Hematopoietic multipotent progenitor cell treated with erythropoietin and hydrocortisone succinate and interleukin-3 and kit ligand, for 8 days (in vitro differentiated cells): ENCODE data around the gene ID1.
A peak's percentile ranks its signal among the peaks of the same experiment; 100 is the strongest.
"Not testable (repeated sequence)": the region's sequence is repeated elsewhere in the genome, so short reads cannot be mapped to it uniquely, and the experiment has no call there.

Source experiments
- DNase-seq: peaks from one replicate; pipeline ENCODE4 v3.0.0-alpha.2; 2015

ID1 gene

DNA sequence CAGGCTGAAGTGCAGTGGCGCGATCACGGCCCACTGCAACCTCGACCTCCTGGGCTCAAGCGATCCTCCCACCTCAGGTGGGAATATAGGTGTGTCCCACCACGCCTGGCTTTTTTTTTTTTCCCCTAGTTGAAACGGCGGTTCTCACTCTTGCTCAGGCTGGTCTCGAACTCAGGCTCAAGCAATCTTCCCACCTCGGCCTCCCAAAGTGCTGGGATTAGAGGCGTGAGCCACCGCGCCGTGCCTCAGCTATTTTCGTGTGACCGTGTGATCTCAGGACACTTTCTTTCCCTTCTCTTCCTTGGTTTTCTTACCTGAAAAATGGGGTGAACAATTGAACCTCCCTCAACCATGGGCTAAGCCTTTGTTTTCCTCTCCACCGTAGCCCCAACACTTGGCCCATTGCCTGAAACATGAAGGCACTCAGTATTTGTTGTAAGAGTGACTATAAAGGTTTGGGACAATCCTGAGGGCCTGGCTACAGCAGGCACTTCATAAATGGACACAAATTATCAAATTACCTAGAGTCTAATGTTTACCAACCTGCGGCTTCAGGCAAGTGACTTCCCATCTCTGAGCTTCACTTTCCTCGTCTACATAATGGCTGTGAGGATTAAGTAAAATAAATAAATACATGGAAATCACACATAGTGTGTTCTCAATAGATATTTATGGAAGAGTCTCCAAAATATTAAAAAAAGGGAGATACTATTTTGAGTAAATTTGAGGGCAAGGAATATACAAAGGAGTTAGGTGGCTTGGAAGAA, 31.4 kb upstream of the ID1 start:
- peak; percentile 38 for DNase-seq

DNA sequence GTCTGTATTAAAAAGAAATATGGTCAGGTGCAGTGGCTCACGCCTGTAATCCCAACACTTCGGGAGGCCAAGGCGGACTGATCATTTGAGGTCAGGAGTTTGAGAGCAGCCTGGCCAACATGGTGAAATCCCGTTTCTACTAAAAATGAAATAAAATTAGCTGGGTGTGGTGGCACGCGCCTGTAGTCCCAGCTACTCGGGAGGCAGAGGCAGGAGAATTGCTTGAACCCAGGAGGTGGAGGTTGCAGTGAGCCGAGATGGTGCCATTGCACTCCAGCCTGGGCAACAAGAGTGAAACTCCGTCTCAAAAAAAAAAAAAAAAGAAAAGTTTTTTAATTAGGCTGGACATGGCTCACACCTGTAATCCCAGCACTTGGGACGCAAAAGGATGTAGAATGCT, 30.1 kb upstream of the ID1 start:
- not testable (repeated sequence) for DNase-seq

DNA sequence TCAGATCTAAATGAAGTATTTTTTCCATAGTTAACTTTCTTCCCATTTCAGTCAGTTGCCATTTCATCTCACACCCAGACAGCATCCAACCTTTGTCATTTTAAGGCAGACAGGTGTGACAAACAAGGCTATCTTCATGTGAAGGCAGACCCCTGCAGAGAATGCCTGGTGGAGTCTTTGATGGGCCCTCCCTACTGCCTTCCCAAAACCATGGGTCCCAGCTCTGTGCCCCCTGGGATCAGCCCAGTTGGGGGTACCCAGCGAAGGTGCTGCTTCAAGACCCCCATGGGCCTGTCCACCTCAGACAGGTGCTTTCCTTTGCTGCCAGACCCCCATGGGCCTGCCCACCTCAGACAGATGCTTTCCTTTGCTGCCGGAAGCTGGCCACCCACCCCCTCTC, 28.3 kb upstream of the ID1 start:
- DNase-seq = no peak

DNA sequence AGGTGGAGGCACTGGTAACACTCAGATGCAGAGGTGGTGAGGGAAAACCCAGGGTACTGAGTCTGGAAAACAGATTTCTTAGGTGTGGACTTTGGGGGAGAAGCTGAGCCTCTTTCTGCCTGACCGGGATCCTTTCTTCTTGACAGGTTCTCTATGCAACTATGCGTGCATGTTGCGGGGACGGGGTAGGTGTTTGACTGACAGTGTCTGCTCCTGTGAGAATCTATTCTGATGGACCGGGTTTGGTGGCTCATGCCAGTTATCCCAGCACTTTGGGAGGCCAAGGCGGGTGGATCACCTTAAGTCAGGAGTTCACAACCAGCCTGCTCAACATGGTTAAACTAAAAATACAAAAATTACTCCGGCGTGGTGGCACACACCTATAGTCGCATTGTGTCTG, 27.9 kb upstream of the ID1 start:
- no peak for DNase-seq

DNA sequence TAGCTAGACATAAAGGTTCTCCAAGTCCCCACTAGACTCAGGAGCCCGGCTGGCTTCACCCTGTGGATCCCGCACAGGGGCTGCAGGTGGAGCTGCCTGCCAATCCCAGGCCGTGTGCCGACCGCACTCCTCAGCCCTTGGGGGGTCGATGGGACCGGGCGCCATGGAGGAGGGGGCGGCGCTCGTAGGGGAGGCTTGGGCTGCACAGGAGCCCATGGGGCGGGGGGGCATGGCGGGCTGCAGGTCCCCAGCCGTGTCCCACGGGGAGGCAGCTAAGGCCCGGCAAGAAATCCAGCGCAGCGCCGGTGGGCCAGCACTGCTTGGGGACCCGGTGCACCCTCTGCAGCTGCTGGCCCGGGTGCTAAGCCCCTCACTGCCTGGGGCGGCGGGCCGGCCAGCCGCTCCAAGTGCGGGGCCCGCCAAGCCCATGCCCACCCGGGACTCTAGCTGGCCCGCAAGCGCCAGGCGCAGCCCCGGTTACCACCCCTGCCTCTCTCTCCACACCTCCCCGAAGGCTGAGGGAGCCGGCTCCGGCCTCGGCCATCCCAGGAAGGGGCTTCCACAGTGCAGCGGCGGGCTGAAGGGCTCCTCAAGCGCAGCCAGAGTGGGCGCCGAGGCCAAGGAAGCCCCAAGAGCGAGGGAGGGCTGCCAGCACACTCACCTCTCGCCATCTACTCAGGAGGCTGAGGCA, 26.5 kb upstream of the ID1 start:
- no peak for DNase-seq

DNA sequence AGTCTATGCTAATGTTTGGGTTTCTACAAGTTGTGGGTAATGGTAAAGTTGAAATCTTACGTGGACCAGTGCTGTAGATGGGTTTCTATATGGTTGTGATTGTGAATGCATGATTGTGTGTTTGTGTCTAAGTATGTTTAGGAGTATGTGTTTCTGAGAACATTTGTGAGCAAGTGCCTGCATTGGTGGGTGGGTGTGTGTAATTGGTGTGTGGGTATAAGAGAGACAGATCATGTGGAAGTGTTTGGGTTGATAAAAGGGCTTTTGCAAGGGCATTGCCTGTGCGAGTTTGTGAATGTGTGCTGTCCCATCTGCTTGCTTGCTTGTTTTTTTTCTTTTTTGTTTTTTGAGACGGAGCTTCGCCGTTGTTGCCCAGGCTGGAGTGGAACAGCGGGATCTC, 25.8 kb upstream of the ID1 start:
- DNase-seq = no peak

DNA sequence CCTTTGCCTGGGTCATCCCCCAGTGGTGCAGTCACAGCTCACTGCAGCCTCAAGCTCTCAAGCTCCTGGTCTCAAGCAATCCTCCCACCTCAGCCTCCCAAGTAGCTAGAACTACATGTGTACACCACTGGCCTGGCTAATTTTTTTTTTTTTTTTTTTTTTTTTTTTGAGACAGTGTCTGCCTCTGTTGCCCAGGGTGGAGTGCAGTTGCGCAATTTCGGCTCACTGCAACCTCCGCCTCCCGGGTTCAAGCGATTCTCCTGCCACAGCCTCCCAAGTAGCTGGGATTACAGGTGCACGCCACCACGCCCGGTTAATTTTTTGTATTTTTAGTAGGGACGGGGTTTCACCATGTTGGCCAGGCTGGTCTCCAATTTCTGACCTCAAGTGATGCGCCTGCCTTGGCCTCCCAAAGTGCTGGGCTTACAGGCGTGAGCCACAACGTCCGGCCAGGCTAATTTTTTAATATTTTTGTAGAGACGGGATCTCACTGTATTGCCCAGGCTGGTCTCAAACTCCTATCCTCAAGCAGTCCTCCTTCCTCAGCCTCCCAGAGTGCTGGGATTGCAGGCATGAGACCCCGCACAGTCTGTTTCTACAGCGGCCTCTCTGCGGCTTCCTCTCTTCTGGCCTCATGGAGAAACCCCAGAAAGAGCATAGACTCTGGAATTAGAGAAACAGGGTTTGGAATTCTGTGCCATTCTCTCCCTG, 25.0 kb upstream of the ID1 start:
- not testable (repeated sequence) for DNase-seq

DNA sequence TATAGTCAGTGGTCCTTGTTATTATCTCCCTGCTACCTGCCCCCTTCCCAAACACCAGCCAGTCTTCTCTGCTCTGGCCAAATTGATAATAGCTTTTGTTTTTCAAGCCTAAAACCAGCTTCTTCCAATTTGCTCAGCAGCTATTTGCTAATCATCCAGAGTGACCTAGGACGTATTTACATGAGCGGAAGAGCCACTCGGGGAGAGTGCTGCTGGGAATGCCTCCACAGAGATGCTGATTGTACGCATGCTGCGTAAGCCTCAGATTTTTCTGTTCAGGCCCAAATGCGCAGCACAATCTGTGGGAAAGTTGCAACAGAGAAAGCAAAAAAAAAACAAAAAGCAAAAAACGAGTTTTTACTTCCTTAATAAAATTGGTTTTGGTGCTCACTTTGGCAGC, 24.4 kb upstream of the ID1 start:
- no peak for DNase-seq

DNA sequence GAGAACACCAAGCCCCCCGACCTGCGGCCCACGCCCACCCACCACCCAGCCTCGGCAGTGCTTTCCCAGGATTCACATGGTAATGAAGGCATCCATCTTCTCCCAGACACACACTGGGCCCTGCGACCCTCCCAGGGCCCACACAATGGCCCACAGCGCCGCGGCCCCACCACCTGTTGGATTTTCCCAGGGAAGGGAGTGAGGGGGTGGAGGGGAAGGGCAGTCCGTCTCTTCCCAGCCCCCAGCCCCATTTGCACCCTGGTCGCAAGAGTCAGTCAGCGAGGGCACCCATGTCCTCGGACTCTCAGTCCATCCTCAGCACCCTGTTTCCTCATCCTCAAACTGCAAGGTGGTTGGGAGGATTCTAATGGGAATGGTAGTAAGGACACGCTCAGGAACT, 23.7 kb upstream of the ID1 start:
- DNase-seq = no peak

DNA sequence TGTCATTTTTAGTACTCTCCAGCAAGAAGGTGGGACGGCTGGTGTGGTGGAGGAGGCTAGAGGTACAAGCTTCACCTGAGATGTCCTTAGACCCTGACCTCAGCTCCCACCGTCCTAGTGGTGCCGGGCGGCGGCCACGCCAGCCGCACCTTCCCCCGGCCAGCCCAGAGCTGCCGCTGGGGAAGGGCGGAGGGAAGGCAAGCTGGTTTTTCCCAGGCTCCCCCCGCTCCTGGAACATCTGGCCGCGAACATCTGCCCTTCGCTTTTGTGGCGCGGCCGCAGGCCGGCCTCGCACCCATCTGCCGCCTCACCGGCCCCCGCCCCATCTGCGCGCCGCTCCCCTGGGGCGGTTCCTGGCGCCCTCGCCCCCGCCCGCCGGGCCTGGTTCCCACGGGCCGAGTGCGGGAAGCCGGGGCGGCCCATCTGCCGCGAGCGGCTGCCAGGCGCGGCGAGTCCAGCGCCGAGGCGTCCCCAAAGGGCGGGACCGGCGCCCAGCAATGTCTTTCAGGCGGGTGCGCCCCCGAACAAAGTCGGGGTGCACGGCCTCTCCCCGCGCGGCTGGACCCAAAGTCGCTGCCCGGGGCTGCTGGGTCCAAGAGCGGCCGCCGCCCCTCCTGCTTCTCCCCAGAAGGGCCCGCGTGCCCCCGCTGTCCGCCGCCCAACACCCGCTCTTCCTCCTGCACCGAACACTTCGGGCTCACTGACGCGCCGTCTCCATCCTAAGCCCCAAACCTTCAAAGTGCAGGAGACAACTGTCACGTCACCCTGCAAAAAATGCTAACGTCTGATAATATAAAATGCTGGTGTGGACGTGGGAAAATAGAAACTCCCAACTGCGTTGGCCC, 17.3 kb upstream of the ID1 start:
- DNase-seq = no peak

DNA sequence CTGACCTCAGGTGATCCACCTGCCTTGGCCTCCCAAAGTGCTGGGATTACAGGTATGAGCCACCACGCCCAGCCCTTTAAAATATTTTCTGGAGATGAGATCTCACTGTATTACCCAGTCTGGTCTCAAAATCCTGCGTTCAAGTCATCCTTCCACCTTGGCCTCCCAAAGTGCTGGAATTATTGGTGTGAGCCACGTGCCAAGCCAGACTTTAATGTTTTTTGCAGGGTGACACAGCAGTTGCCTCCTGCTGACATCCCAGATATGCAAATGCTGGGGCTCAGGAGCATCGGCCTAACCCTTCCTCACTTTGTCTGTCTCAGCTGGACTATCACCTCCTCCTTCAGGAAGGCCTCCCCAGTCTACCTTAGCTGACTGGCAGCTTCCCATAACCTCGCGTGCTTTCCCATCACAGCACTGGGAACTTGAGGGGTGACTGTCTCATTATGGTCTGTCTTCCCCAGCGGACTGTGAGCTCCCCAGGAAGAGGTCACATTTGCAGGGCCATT, 14.3 kb upstream of the ID1 start:
- no peak for DNase-seq

DNA sequence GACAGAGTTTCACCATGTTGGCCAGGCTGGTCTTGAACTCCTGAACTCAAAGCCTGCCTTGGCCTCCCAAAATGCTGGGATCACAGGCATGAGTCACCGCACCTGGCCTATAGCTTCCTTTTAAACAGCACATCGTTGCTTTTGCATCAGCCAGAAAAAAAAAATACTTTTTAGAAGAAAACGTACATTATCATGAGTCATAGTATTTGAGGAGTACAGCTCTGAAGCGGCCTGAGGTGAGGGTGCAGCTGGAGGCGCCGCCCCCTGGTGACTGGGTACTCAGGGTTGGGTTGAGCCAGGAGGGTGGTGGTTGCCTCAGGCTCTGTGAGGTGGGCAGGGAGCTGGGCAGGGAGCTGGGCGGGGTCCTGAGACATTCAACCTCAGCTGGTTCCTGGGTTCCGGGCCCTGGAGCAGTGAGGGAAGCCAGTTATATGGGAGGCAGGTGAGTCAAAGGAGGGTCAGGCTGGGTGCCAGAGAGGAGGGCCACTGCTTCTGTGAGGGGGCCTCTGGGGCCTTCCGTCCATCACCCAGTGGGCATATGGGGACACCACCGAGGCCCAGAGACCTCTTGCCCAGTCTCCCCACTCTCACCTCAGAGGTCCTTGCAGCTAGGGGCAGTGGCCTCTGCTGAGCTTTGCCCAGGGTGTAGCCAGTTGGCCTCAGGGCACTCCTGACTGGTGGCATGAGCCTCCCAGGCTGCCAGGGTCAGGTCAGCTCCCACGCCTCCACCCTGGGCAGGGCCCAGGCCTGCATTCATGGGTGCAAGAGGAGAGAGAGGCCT, 11.7 kb upstream of the ID1 start:
- no peak for DNase-seq

DNA sequence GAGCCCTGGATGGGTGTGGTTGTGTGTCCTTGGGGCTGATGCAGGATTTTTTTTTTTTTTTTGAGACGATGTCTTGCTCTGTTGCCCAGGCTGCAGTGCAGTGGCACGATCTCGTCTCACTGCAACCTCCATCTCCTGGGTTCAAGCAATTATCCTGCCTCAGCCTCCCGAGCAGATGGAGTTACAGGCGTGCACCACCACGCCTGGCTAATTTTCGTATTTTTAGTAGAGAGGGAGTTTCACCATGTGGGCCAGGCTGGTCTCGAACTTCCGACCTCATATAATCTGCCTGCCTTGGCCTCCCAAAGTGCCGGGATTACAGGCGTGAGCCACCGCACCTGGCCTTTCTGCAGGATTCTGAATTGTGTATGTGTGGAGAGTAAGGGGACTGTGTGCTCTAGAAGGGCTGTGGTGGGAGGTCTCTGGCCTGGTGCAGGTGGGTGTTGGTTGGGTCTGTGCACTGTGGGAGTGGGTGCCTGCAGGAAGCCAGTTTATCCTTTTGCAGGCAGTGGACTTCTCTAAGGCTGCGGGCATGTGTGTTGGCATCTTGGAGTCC, 11.0 kb upstream of the ID1 start:
- no peak for DNase-seq

DNA sequence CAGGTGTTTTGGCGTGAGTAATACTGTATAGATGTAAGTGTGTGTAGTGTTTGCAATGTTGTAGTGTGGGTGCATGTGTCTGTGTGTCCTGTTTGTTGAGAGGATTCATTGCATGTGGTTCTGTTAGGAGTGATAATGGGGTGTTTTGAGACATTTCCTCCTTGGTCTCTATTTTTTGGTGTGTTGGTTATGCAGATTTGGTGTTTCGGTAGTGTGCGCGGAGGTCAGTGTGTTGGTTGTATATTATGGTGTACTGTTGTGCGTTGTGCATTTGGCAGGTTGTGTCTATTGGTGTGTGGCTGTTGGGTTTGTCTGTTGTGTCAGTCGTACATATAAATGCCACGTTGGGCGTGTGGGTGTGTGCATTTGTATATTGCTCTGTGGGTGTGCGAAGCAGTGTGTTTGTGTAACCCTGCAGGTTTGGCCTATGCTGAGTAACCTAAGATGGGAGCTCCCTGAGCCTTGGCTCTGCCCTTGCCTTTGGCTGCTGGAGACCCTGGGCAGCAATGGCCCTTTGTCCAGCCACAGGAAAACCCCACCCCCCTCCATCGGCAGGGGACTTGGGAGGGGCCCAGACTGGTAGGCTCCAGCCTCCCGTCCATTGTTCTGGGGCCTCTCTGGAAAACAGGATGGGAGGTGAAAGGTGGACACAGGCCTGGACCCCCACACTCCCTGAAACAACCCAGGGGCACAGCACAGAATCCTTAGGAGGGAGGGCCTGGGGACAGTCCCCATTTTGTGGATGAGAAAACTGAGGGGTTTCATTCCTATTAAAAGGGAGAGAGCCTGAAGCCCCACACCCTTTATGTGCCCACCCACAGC, 10.3 kb upstream of the ID1 start:
- DNase-seq = no peak

DNA sequence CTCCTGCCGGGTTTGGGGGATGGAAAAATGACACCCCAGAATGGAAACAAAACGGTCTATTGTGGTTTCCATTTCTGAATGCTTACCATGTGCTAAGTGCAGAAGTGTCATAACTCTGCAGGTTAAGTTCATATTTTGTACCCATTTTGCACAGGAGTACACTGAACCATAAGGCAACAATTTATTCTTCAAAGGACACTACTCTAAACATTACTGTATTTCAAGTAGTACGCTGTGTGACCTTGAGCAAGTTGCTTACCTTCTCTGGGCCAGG, 9.8 kb upstream of the ID1 start:
- no peak for DNase-seq

DNA sequence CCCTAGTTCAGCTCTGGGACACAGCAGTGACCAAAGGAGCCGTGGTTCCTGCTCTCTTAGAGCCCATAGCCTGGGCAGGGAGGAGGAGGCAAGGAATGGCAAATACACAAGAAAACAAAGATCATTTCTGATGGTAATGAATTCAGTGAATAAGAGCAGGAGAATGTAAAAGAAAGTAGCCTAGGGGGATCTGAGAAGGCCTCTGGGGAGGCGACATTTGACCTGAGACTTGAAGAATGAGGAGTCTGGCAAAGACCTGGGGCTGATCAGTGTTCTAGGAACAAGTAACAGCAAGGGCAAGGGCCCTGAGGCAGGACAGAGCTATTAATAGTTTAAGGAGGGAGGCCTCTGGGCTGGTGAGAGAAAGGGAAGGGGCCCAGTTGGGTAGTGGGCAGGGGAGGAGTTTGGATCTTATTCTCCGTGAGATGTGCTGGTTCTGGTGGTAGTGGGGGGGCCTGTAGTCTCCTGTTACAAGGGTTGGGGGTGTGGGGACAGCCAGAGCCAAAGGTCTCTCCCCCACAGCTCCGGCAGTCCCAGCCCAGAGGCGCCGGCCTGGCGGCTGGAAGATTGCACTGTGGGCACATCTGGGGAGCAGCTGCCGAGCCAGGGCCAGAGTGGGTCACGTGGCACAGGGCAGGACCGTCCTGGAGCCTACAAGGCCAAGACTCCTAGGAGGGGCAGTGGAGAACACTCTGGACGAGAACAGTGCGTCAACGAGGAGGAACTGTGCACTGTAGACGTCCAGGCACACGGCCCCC, 9.3 kb upstream of the ID1 start:
- no peak for DNase-seq

DNA sequence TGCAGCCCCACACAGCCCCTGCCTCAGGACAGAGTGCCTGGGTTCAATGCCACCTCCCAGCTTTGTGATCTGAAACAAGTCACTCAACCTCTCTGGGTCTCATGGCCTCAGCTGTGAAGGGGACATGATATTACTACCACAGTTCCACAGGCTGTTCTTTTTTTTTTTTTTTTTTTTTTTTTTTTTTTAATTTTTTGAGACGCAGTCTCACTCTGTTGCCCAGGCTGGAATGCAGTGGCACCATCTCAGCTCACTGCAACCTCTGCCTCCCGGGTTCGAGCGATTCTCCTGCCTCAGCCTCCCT, 8.7 kb upstream of the ID1 start:
- not testable (repeated sequence) for DNase-seq

DNA sequence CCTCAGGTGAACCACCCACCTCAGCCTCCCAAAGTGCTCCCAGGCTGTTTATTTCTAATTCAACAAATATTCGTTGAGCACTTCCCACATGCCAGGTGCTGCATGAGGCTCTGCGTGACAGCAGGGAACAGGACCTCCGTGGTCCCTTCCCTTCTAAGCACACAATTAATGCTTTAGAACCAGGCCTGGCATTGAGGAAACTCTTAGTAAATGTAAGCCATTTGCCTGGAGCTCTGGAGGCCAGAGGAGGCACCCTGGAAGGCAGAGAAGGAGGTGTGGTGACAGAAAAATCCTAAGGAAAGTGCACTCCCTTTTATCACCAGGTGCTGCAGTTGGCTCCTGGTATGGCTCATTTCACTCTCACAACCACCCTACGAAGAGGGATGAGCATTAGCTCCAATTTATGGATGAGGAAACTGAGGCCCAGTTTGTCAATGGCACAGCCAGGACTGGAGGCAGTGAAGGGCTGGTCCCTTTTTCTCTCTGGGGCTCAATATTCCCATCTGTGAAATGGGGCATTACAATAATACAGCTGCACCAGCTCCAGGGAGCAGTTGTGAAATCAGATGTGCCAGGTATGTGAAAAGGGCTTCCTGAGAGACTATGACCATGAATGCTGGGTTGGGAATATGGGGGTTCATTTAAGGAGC, 8.1 kb upstream of the ID1 start:
- DNase-seq = no peak

DNA sequence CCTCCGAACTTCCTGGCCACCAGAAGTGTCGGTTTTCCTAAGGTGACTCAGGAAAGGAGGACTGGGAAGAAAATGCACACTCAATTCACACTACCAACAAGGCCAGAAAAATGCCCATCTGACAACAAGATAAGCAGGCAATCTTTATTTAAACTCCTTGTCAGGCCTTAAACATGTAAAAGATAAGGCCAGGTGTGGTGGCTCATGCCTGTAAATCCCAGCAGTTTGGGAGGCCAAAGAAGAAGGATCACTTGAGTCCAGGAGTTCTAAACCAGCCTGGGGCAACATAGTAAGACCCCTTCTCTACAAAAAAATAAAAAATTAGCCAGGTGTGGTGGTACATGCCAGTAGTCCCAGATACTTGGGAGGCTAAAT, 7.6 kb upstream of the ID1 start:
- no peak for DNase-seq

DNA sequence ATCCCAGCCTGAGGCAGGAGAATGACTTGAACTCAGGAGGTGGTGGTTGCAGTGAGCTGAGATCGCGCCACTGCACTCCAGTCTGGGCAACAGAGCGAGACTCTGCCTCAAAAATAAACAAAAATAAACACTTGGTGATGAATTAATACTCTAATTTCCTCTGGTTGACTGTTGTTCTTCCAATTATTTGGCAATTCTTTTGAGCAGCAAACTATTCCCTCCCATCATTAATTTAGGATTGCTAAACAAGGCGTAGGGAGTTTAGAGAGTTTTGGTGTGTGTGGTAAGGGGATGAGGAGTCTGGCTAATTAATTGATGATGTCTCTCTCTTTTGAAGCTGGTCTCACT, 2.7 kb upstream of the ID1 start:
- no peak for DNase-seq
